ENCODE results near the gene ZNF578.

GRCh38 chr19:52533901-52534300, 80.5 kb downstream of the ZNF578 start:
- TF ChIP-seq POLR2AphosphoS5 (IDR thresholded peaks at IDR 0.05; ENCODE audit: low read depth, low read length) (no peak), SIN3A (IDR thresholded peaks at IDR 0.05; ENCODE audit: borderline replicate concordance, insufficient read depth, low read length) (no peak)
- TF ChIP-seq, protein P1, sequence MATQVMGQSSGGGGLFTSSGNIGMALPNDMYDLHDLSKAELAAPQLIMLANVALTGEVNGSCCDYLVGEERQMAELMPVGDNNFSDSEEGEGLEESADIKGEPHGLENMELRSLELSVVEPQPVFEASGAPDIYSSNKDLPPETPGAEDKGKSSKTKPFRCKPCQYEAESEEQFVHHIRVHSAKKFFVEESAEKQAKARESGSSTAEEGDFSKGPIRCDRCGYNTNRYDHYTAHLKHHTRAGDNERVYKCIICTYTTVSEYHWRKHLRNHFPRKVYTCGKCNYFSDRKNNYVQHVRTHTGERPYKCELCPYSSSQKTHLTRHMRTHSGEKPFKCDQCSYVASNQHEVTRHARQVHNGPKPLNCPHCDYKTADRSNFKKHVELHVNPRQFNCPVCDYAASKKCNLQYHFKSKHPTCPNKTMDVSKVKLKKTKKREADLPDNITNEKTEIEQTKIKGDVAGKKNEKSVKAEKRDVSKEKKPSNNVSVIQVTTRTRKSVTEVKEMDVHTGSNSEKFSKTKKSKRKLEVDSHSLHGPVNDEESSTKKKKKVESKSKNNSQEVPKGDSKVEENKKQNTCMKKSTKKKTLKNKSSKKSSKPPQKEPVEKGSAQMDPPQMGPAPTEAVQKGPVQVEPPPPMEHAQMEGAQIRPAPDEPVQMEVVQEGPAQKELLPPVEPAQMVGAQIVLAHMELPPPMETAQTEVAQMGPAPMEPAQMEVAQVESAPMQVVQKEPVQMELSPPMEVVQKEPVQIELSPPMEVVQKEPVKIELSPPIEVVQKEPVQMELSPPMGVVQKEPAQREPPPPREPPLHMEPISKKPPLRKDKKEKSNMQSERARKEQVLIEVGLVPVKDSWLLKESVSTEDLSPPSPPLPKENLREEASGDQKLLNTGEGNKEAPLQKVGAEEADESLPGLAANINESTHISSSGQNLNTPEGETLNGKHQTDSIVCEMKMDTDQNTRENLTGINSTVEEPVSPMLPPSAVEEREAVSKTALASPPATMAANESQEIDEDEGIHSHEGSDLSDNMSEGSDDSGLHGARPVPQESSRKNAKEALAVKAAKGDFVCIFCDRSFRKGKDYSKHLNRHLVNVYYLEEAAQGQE (IDR thresholded peaks at IDR 0.05; ENCODE audit: insufficient read depth in 1 of 2, low read depth in 2 of 2, low read length in 2 of 2): no peak
